Upper lobe of left lung (tissue), 6 donors: ENCODE data around the gene SCLT1. TPM values are rescaled to one million over a fixed set of nuclear protein-coding genes. Genes with fewer than 3 reads are reported as not detected.

Experiments
- ATAC-seq, 2 donors: fragments of 200-7000 bp; cut with Tn5 transposase; one replicate each; pipeline ENCODE4 v1.9.1; 2022; ENCODE audit warnings: mild to moderate bottlenecking in 2 of 2, moderate library complexity in 2 of 2; ENCODE audit not compliant: low FRiP score in 2 of 2
- DNase-seq, 2 donors: peaks; one replicate each; pipeline ENCODE4 v3.0.0-alpha.2; 2019 to 2020
- H3K27ac ChIP-seq, 4 donors: fragments of 200-600 bp; sonication (generic); one replicate each; pipeline ENCODE4 v1.5.1; 2016 to 2019
- H3K27me3 ChIP-seq, 4 donors: fragments of 200-600 bp; sonication (generic); one replicate each; pipeline ENCODE4 v1.5.1; 2017 to 2019
- H3K36me3 ChIP-seq, 4 donors: fragments of 200-600 bp; sonication (generic); one replicate each; pipeline ENCODE4 v1.5.1; 2016 to 2019
- H3K4me1 ChIP-seq, 4 donors: fragments of 200-600 bp; sonication (generic); one replicate each; pipeline ENCODE4 v1.5.1; 2018 to 2019
- H3K4me3 ChIP-seq, 4 donors: fragments of 200-600 bp; sonication (generic); one replicate each; pipeline ENCODE4 v1.5.1; 2017 to 2019; ENCODE audit warnings: mild to moderate bottlenecking in 2 of 4, moderate library complexity in 1 of 4
- H3K9me3 ChIP-seq, 4 donors: fragments of 200-600 bp; sonication (generic); one replicate each; pipeline ENCODE4 v1.5.1; 2018 to 2019
- EP300 ChIP-seq, 4 donors: sonication (generic); formaldehyde crosslinking; IDR thresholded peaks; one replicate each; pipeline ENCODE4 v1.5.1; 2017; ENCODE audit warnings: antibody characterized with exemption in 4 of 4, control low read depth in 2 of 4
- POLR2A ChIP-seq, 4 donors: fragments of 450-650 bp; IDR thresholded peaks; one replicate each; pipeline ENCODE4 v1.5.1; 2016 to 2017; ENCODE audit warnings: antibody characterized with exemption in 4 of 4, mild to moderate bottlenecking in 2 of 4
- POLR2AphosphoS5 ChIP-seq, 2 donors: sonication (generic); formaldehyde crosslinking; IDR thresholded peaks; one replicate each; pipeline ENCODE4 v1.5.1; 2017; ENCODE audit warnings: antibody characterized with exemption in 2 of 2
- WGBS, 2 donors: methylation state at CpG; one replicate each; pipeline ENCODE4 v1.1.5; 2017 to 2018; 5-methylcytosine and 5-hydroxymethylcytosine counted together
- total RNA-seq, 6 donors: library from RNA; depleted of rRNA in 4 of 6; stranded (reverse); fragments of >200 nt in 4 of 6; gene quantifications; one replicate each; pipeline versions ENCODE4 v1.1.0 to v1.2.1, GENCODE V29; 2016 to 2021
- TF ChIP-seq, protein P1 (sequence below), 6 experiments: fragments of 450-650 bp in 4 of 6; fragments of 200-600 bp in 2 of 6; sonication (generic) in 2 of 6; IDR thresholded peaks; one replicate each; pipeline ENCODE4 v1.5.1; 2016 to 2019; ENCODE audit warnings: antibody characterized with exemption in 6 of 6
- donor health status: DM: no; HTN: no; CAD: no; lungs with moderate emphysema.
- donor health status: DM: no; HTN: yes; CAD: no; lungs with severe emphysema.

Gene SCLT1
- total RNA-seq, 6 donors from 2014 or later, result 7.9 to 27.2 (median 14.2) TPM

GRCh38 chr4:128974136-128974581 is 119.2 kb downstream of the SCLT1 start:
- Histone ChIP-seq H3K27me3 (no peaks in the 10 kb centered on the region), H3K9me3 (no peaks in the 10 kb centered on the region), H3K4me3 (no peak overlapping the region), H3K36me3 (no peaks in the 10 kb centered on the region), H3K27ac (no peak overlapping the region), H3K4me1 (no peaks in the 10 kb centered on the region)
- ATAC-seq, result no peak
- WGBS, 2 donors, result 38 to 69% methylated on average over 2 of the region's 2 CpGs
- no peak for TF ChIP-seq POLR2AphosphoS5 (IDR thresholded peaks at IDR 0.05)
- DNase-seq, result no peak

- no peak overlapping the region for H3K27ac ChIP-seq
- H3K27me3 ChIP-seq, result no peaks in the 10 kb centered on the region
- no peak for TF ChIP-seq EP300 (IDR thresholded peaks at IDR 0.05)
- TF ChIP-seq POLR2A (IDR thresholded peaks at IDR 0.05), result no peak
- TF ChIP-seq POLR2AphosphoS5 (IDR thresholded peaks at IDR 0.05), result no peak
- TF ChIP-seq, protein P1, sequence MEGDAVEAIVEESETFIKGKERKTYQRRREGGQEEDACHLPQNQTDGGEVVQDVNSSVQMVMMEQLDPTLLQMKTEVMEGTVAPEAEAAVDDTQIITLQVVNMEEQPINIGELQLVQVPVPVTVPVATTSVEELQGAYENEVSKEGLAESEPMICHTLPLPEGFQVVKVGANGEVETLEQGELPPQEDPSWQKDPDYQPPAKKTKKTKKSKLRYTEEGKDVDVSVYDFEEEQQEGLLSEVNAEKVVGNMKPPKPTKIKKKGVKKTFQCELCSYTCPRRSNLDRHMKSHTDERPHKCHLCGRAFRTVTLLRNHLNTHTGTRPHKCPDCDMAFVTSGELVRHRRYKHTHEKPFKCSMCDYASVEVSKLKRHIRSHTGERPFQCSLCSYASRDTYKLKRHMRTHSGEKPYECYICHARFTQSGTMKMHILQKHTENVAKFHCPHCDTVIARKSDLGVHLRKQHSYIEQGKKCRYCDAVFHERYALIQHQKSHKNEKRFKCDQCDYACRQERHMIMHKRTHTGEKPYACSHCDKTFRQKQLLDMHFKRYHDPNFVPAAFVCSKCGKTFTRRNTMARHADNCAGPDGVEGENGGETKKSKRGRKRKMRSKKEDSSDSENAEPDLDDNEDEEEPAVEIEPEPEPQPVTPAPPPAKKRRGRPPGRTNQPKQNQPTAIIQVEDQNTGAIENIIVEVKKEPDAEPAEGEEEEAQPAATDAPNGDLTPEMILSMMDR (IDR thresholded peaks at IDR 0.05), result no peak
- no peak for DNase-seq
- H3K4me3 ChIP-seq, result no peak overlapping the region
- H3K4me1 ChIP-seq, result no peaks in the 10 kb centered on the region
- ATAC-seq, result no peak
- H3K9me3 ChIP-seq, result no peaks in the 10 kb centered on the region
- H3K36me3 ChIP-seq, result peaks cover 0 to 5% (median 0%) of the 10 kb centered on the region in 4 donors
These were observed 120.0 kb downstream of the SCLT1 start for GRCh38 chr4:128973384-128973783.

- no peak for TF ChIP-seq POLR2AphosphoS5 (IDR thresholded peaks at IDR 0.05)
- TF ChIP-seq, protein P1 (IDR thresholded peaks at IDR 0.05), result no peak
- no peak for TF ChIP-seq POLR2A (IDR thresholded peaks at IDR 0.05)
- no peak for TF ChIP-seq EP300 (IDR thresholded peaks at IDR 0.05)
- no peaks in the 10 kb centered on the region for H3K36me3 ChIP-seq
- DNase-seq (no peak), ATAC-seq (no peak)
- H3K9me3 ChIP-seq, result no peaks in the 10 kb centered on the region
- no peak overlapping the region for H3K27ac ChIP-seq
- H3K4me1 ChIP-seq, result no peaks in the 10 kb centered on the region
- H3K4me3 ChIP-seq, result no peak overlapping the region
- no peaks in the 10 kb centered on the region for H3K27me3 ChIP-seq
These were observed 131.9 kb downstream of the SCLT1 start for GRCh38 chr4:128961405-128961804.

- DNase-seq (peak in 1 of 2 donors; percentile 23), ATAC-seq (peak in 1 of 2 donors; percentile 79)
- Histone ChIP-seq H3K4me1 (no peaks in the 10 kb centered on the region), H3K27me3 (no peaks in the 10 kb centered on the region), H3K36me3 (no peaks in the 10 kb centered on the region), H3K4me3 (no peak overlapping the region), H3K27ac (peak overlapping the region in 1 of 4 donors; percentile 35), H3K9me3 (no peaks in the 10 kb centered on the region)
- TF ChIP-seq POLR2AphosphoS5 (IDR thresholded peaks at IDR 0.05) (no peak), POLR2A (IDR thresholded peaks at IDR 0.05) (no peak), EP300 (IDR thresholded peaks at IDR 0.05) (no peak)
- 47 to 67% methylated on average over 2 of the region's 2 CpGs for WGBS, 2 donors
These were observed 135.1 kb downstream of the SCLT1 start for GRCh38 chr4:128958194-128958593.

DNA sequence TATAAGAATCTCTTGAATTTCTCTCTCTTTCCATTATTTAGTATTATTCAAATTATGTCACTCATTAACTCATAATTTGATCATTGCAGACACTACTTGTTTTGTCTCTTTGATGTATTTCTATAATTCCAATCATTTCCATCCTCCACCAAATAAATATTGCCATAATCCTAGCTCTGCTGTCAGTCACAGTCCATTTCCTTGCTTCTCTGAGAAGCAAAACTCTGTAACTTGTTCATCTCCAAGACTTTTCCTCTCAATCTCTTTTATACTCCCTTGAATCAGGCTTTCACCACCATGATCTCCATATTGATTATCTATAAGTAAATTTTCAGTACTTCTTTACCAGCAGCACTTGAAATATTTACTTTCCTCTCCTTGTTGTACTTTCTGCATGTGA is 135.9 kb downstream of the SCLT1 start:
- Histone ChIP-seq H3K9me3 (no peaks in the 10 kb centered on the region), H3K36me3 (no peaks in the 10 kb centered on the region), H3K27ac (no peak overlapping the region), H3K4me3 (no peak overlapping the region), H3K27me3 (no peaks in the 10 kb centered on the region), H3K4me1 (no peaks in the 10 kb centered on the region)
- ATAC-seq (no peak), DNase-seq (no peak)
- no peak for TF ChIP-seq POLR2AphosphoS5 (IDR thresholded peaks at IDR 0.05)

GRCh38 chr4:128955751-128956150 is 137.6 kb downstream of the SCLT1 start:
- 62 to 69% methylated on average over 2 of the region's 2 CpGs for WGBS, 2 donors
- ATAC-seq (no peak), DNase-seq (no peak)
- Histone ChIP-seq H3K36me3 (no peaks in the 10 kb centered on the region), H3K4me1 (no peaks in the 10 kb centered on the region), H3K27me3 (no peaks in the 10 kb centered on the region), H3K27ac (no peak overlapping the region), H3K4me3 (no peak overlapping the region), H3K9me3 (no peaks in the 10 kb centered on the region)
- TF ChIP-seq, protein P1 (IDR thresholded peaks at IDR 0.05), result no peak
- TF ChIP-seq POLR2A (IDR thresholded peaks at IDR 0.05) (no peak), EP300 (IDR thresholded peaks at IDR 0.05) (no peak), POLR2AphosphoS5 (IDR thresholded peaks at IDR 0.05) (no peak)
